Uterus (tissue), 2 donors: ENCODE results near the gene GUF1.

Experiments
- CTCF ChIP-seq, 4 experiments: fragments of 200-600 bp in 2 of 4; fragments of 450-650 bp in 2 of 4; sonication (generic) in 2 of 4; IDR thresholded peaks; one replicate each; pipeline ENCODE4 v1.5.1; 2016 to 2019; ENCODE audit warnings: antibody characterized with exemption in 4 of 4, mild to moderate bottlenecking in 2 of 4, moderate library complexity in 1 of 4
- POLR2A ChIP-seq, 2 donors: fragments of 450-650 bp; IDR thresholded peaks; one replicate each; pipeline ENCODE4 v1.6.1; 2016; ENCODE audit warnings: antibody characterized with exemption in 2 of 2, mild to moderate bottlenecking in 1 of 2, moderate library complexity in 1 of 2

DNA sequence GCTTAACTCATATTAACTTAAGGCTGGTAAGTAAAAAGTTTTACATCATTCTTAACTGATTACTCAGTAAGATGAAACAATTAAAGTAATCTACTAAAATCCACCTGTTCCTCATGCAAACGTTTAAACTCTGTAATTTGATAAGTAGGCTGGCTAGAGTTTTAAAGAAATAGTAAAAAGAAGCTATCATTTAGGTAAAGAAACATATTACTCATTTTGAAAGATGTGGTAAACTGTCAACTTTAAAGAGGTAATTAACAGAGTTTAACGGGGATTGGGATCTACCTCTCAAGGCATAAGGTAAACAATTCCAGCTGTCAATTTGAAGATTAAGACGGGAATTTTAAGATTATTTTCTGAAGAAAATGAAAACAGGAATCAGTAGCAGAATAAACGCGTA is 38.4 kb downstream of the GUF1 start:
- TF ChIP-seq POLR2A (IDR thresholded peaks at IDR 0.05) (no peak), CTCF (IDR thresholded peaks at IDR 0.05) (no peak)
